ENCODE results near the gene OR2T6. TPM values are rescaled to one million over a fixed set of nuclear protein-coding genes. Genes with fewer than 3 reads are reported as not detected.
"Not testable (repeated sequence)": the region's sequence is repeated elsewhere in the genome, so short reads cannot be mapped to it uniquely, and the experiment has no call there.

Gene OR2T6
- total RNA-seq, 2 donors from 2014 or later: not detected

DNA sequence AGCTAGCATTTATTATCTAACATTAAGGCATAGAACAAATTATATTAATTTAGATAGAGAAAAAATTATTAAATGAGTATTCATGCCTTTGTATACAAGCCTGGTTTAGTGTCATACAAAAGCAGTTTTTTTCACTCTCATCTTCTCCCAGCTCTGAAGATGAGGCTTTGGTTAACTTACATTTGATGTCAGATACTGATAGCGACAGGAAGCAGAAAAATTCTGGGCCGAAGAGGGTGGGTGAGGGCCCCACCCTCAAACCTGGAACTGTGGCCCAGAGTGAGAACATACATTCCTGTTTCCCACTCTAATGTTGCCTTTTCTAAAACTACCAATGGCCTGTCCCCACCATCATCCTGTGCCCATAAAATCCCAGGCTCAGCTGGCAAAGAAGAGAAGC, 42.3 kb downstream of the OR2T6 start:
- intact Hi-C loops (cut with DNase I): no loop called here
- no peaks in the 10 kb centered on the region for H3K36me3 ChIP-seq
- no peak for DNase-seq
- H3K27me3 ChIP-seq: no peaks in the 10 kb centered on the region
- H3K9me3 ChIP-seq: no peaks in the 10 kb centered on the region
- H3K27ac ChIP-seq: no peak overlapping the region
- no peak overlapping the region for H3K9ac ChIP-seq (ENCODE audit: low read depth in 2 of 2, low read length in 2 of 2)
- no peaks in the 10 kb centered on the region for H3K4me1 ChIP-seq
- TF ChIP-seq, protein P1, sequence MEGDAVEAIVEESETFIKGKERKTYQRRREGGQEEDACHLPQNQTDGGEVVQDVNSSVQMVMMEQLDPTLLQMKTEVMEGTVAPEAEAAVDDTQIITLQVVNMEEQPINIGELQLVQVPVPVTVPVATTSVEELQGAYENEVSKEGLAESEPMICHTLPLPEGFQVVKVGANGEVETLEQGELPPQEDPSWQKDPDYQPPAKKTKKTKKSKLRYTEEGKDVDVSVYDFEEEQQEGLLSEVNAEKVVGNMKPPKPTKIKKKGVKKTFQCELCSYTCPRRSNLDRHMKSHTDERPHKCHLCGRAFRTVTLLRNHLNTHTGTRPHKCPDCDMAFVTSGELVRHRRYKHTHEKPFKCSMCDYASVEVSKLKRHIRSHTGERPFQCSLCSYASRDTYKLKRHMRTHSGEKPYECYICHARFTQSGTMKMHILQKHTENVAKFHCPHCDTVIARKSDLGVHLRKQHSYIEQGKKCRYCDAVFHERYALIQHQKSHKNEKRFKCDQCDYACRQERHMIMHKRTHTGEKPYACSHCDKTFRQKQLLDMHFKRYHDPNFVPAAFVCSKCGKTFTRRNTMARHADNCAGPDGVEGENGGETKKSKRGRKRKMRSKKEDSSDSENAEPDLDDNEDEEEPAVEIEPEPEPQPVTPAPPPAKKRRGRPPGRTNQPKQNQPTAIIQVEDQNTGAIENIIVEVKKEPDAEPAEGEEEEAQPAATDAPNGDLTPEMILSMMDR (IDR thresholded peaks at IDR 0.05): no peak
- H3K4me3 ChIP-seq: no peak overlapping the region

DNA sequence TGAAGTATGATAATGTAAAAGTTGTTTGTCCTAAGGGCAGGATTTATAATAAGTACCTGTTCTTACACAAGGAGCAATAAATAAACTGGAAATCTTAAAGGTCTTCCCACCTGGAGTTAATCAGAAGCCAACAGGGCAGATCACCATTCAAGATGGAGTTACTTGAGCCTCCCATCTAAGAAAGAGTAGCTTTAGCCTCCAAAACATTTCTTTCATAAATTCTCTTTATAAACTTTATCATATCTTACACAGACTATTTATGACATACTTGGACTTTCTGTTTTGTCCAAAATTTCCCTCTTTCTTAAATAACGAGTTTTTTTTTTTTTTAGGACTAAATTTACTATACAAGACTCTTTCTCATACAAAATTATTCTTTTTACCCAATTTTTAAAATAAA, 45.8 kb downstream of the OR2T6 start:
- H3K36me3 ChIP-seq: no peaks in the 10 kb centered on the region
- intact Hi-C loops (cut with DNase I): no loop called here
- no peak overlapping the region for H3K4me3 ChIP-seq
- H3K4me1 ChIP-seq: no peaks in the 10 kb centered on the region
- no peak overlapping the region for H3K27ac ChIP-seq
- DNase-seq: no peak
- TF ChIP-seq, protein P1 (IDR thresholded peaks at IDR 0.05): no peak
- no peak overlapping the region for H3K9ac ChIP-seq (ENCODE audit: low read depth in 2 of 2, low read length in 2 of 2)
- H3K27me3 ChIP-seq: no peaks in the 10 kb centered on the region
- no peaks in the 10 kb centered on the region for H3K9me3 ChIP-seq

DNA sequence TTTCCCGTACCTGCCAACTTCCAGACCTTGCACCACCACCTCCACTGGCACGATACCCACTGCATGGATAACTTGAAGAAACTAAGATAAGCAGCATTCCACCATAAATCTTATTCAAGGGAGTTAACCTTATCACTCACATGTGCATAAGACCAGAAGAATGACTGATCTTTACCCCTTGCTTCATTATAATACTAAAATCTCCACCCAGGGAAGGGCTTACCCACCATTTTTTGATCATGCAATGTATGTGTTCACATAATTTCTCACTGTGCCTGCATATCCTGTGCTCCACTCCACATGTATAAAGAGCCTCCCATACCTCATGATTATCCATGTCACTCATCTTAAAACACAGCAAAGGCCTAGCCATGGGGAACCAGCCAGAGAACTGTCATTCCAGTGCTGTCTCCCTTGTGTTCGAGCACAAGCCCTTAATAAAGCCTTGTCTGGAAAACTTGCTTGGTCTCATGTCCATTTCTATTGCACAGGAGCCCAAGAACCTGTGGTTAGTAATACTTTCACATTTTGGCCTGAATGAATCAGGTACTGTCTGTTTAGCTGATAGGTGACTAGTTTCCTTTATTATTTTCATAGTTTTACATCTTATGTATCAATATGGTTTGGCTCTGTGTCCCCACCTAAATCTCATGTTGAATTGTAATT, 52.1 kb downstream of the OR2T6 start:
- intact Hi-C loops (cut with DNase I); H3K4me3 ChIP-seq; H3K9me3 ChIP-seq; H3K36me3 ChIP-seq; H3K27me3 ChIP-seq; H3K4me1 ChIP-seq; H3K9ac ChIP-seq (ENCODE audit: low read depth in 2 of 2, low read length in 2 of 2); H3K27ac ChIP-seq; DNase-seq: not testable (repeated sequence)

DNA sequence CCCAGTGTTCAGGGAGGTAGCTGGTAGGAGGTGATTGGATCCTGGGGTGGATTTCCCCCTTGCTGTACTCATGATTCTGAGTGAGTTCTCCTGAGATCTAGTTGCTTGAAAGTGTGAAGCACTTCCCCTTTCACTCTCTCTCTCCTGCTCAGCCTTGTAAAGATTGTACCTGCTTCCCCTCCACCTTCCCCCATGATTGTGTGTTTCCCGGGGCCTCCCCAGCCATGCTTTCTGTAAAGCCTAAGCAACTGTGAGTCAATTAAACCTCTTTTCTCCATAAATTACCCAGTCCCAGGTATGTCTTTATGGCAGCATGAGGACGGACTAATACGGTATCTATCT, 52.6 kb downstream of the OR2T6 start:
- H3K4me1 ChIP-seq; intact Hi-C loops (cut with DNase I); H3K9ac ChIP-seq (ENCODE audit: low read depth in 2 of 2, low read length in 2 of 2); H3K27ac ChIP-seq; H3K27me3 ChIP-seq; DNase-seq; H3K9me3 ChIP-seq; H3K4me3 ChIP-seq; H3K36me3 ChIP-seq: not testable (repeated sequence)

DNA sequence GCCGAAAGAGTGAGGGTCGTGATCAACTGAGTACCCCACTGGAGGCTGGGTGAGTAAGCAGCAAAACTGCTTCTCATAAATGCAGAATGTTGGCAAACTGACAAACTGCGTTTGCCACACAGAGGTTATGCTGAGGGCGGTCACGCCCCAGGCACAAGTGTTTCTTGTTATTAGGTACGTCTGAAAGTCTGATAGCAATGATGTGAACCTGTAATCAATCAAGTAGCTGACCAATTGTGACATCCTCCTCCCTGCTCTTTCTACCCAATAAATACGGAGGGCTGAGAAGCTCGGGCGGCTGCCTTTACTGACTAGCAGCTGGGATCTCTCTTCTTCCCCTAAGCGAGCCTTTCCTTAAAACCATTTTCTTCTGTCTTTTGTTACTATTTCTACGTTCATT, 56.1 kb downstream of the OR2T6 start:
- H3K27me3 ChIP-seq; H3K4me3 ChIP-seq; DNase-seq; H3K4me1 ChIP-seq; H3K27ac ChIP-seq; H3K9ac ChIP-seq (ENCODE audit: low read depth in 2 of 2, low read length in 2 of 2); H3K36me3 ChIP-seq; H3K9me3 ChIP-seq; intact Hi-C loops (cut with DNase I): not testable (repeated sequence)

DNA sequence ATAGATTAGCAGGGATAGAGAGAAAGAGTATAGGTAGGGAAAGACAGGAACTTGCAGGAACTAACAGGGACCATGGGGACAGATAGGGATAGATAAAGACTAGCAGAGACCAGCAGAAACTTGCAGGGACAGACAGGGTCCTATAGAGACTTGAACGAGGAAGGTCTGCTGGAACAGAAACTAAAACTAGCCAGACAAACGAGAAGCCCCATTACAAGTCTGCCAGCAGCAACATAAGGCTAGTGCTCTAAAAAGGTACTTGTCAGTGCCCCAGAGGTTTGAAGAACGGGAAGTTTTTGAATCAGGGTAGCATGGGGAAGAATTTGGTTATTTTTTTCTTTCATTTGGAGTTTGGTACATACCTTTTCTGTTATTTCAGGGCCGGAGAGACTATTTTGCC, 56.7 kb downstream of the OR2T6 start:
- H3K4me3 ChIP-seq; H3K9me3 ChIP-seq; H3K4me1 ChIP-seq; intact Hi-C loops (cut with DNase I); H3K36me3 ChIP-seq; H3K9ac ChIP-seq (ENCODE audit: low read depth in 2 of 2, low read length in 2 of 2); DNase-seq; H3K27ac ChIP-seq; H3K27me3 ChIP-seq: not testable (repeated sequence)

DNA sequence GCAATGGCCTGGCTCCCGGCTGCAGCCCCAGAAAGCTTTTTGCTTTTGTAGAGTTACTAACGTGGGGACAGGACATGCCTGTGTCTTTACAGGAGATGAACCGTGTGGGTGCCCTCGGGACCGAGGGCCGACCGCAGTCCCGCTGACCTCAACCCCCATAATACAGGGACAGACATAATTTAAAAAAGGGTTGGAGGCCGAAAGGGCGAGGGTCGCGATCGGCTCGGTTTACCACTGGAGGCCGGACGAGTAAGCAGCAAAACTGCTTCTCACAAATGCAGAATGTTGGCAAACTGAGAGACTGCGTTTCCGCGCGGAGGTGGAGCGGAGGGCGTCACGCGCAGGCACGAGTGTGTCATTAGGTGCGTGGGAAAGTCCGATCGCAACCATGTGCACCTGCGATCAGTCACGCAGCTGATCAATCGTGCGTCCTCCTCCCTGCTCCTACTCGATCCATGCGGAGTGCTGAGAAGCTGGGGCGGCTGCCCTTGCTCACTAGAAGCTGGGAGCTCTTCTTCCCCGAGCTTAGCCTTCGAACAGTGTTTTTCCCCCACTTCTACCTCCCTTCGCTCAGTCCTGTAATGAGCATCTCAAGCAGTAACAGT, 58.4 kb downstream of the OR2T6 start:
- H3K36me3 ChIP-seq; DNase-seq; H3K9ac ChIP-seq (ENCODE audit: low read depth in 2 of 2, low read length in 2 of 2); H3K4me3 ChIP-seq; H3K4me1 ChIP-seq; H3K27ac ChIP-seq; H3K9me3 ChIP-seq; H3K27me3 ChIP-seq; intact Hi-C loops (cut with DNase I): not testable (repeated sequence)

DNA sequence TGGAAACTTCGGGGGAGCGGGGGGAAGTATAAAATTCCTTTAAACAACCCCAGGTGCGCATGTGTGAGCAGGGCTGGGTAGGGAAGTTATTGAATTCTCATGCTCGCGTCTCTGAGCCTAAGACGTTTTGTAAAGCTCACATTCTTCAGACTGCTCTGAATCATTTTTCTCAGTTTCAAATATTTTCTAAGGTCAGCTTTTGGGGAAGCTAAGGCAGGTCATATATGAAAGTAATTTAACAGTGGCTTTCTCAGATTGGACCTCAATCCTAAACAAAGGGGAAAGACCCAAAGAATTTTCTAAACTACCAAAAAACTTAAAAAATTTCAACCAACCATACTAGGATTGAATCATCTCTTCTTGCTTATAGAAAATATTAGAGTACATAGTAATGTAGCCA, 59.4 kb downstream of the OR2T6 start:
- H3K27me3 ChIP-seq; H3K4me3 ChIP-seq; H3K9me3 ChIP-seq; H3K9ac ChIP-seq (ENCODE audit: low read depth in 2 of 2, low read length in 2 of 2); H3K27ac ChIP-seq; H3K4me1 ChIP-seq; intact Hi-C loops (cut with DNase I); DNase-seq; H3K36me3 ChIP-seq: not testable (repeated sequence)

DNA sequence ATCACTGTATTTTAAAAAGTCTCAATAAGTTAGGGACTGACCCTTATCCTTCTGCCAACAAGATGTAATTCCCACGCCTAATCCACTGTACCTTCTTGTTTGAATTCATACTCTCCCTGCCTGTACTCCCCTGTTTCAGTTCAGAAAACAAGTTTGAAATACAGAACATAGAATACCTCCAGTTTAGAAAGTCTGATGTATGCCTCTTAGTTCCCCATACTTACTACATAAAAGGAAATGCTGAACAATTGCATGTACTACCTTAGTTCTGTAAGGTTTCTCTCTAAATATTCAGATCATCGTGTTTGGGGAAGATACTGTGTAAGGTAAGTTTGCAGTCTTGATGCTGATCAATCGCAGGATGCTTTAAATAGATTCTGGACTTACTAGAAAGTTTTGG, 60.8 kb downstream of the OR2T6 start:
- H3K4me3 ChIP-seq; intact Hi-C loops (cut with DNase I); H3K36me3 ChIP-seq; H3K9ac ChIP-seq (ENCODE audit: low read depth in 2 of 2, low read length in 2 of 2); H3K27ac ChIP-seq; DNase-seq; H3K4me1 ChIP-seq; H3K27me3 ChIP-seq; H3K9me3 ChIP-seq: not testable (repeated sequence)

DNA sequence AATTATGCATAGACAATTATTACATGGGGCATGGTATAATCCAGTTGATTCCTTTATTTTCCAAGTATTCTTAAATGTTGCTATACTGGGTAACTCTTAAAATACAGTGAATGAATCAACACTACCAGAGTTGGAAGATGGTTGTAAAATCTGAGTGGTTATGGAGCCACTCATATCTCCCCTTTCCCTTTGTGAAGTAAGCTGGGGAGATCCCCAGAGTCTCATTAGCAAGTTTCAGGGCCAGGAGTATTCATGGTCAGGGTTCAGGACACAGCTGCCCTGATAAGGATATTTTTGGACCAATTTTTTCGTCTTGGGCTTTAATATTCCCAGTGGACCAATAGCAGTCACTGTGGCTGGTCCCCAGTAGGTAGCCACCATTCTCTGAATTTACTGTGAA, 63.1 kb downstream of the OR2T6 start:
- H3K27me3 ChIP-seq; H3K36me3 ChIP-seq; H3K27ac ChIP-seq; H3K4me3 ChIP-seq; H3K9ac ChIP-seq (ENCODE audit: low read depth in 2 of 2, low read length in 2 of 2); H3K4me1 ChIP-seq; DNase-seq; H3K9me3 ChIP-seq; intact Hi-C loops (cut with DNase I): not testable (repeated sequence)

DNA sequence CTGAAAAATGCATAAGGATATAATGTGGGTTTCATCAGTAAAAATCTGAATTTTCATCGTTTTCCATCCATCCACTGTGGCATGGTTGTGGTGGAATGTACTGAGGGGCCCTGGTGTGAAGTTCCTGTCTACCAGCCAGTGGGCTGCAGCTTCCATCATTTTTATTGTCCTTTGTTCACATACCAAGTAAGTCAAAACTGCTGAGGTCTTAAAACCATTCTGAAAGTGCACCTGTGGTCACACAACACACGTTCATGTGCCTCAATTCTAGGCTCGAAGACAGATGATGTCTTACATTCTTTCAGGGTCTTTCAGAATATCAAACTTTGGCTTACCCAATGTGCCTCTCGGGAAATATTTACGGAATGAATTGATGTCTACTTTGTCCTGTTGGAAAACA, 63.7 kb downstream of the OR2T6 start:
- H3K4me1 ChIP-seq; H3K9me3 ChIP-seq; H3K27ac ChIP-seq; intact Hi-C loops (cut with DNase I); H3K4me3 ChIP-seq; DNase-seq; H3K9ac ChIP-seq (ENCODE audit: low read depth in 2 of 2, low read length in 2 of 2); H3K27me3 ChIP-seq; H3K36me3 ChIP-seq: not testable (repeated sequence)

Measured in colonic mucosa (tissue), 4 donors.